Activated T-cell treated with anti-CD3 and anti-CD28 coated beads, Interleukin-2, amount 50 U/mL, for 24 hours (primary cell): Measurements from ENCODE around the gene USP33.
"Not testable (repeated sequence)": the region's sequence is repeated elsewhere in the genome, so short reads cannot be mapped to it uniquely, and the experiment has no call there.

Experiments
- DNase-seq: peaks from one replicate; pipeline ENCODE4 v3.0.0-alpha.2; 2020
- H3K27ac Mint-ChIP-seq: 2 replicates; pipeline ENCODE4 v1.8.0; 2020; ENCODE audit warnings: mild to moderate bottlenecking, mixed read lengths
- H3K27me3 Mint-ChIP-seq: 2 replicates; pipeline ENCODE4 v1.8.0; 2020; ENCODE audit warnings: mixed read lengths
- H3K36me3 Mint-ChIP-seq: 2 replicates; pipeline ENCODE4 v1.8.0; 2020; ENCODE audit warnings: low read depth, mixed read lengths
- H3K4me1 Mint-ChIP-seq: 2 replicates; pipeline ENCODE4 v1.8.0; 2020; ENCODE audit warnings: low read depth, mixed read lengths
- H3K4me3 Mint-ChIP-seq: 2 replicates; pipeline ENCODE4 v1.8.0; 2020; ENCODE audit warnings: mild to moderate bottlenecking, moderate library complexity, mixed read lengths
- H3K9me3 Mint-ChIP-seq: 2 replicates; pipeline ENCODE4 v1.8.0; 2020; ENCODE audit warnings: mixed read lengths

The USP33 gene

DNA sequence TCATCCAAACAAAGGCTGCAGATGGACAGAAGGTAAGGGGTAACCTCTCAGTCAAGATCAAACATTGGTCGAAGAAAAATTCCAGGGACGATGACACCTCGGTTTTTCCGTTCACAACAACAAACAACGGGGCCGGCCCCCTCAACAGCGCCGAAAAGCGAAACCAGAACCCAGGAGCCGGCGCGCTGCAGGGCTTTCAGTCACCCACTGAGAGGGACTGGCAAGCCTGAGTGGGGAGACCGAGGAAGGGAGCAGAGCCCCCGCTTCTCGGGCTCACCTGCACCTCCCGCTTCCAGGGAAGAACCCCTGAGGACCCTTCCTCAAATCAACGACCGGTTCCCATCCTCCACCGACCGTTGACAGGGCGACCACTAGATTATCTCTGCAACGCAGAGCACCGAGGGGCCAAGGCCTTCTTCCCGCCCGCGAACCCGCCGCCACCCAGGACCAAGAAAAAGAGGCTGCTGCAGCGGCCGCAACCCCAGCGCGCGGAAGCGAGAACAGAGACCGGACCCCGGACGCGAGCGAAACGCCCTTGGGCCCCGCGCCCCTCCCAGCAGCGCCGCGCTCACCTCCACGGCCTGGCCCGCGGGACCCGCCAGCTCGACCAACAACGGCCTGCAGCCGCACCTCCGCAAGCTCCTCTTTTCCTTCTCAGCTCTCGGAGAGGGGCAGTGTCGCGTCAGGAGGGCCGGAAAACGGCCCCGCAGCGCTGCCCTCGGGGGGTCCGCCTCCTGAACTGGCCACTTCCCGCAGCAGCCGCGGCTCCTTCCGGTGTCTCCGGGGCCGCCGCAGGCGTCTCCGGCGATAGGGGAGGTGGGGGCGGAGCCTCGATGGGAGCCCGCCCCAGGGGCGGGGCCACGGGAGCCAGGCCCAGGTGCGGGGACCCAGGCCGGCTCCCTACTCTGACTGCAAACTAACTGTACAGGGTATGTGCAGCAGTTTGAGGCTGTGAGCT is at the start of gene USP33:
TSS of gene USP33 (minus strand) at position 782 of the 958 bp plus-strand sequence. CDS start 18,155 bp downstream, outside the sequence.
- peak; percentile 96 for DNase-seq
- Mint-ChIP-seq H3K27me3 (no peaks in the 10 kb centered on the region), H3K36me3 (peaks cover 11% of the 10 kb centered on the region), H3K9me3 (no peaks in the 10 kb centered on the region), H3K27ac (peak within 1 kb of the TSS; percentile 97), H3K4me3 (peak within 1 kb of the TSS; percentile 98), H3K4me1 (peaks cover 48% of the 10 kb centered on the region)

GRCh38 chr1:77803371-77803770 is 43.7 kb upstream of the USP33 start:
- no peak overlapping the region for H3K27ac Mint-ChIP-seq
- peaks cover 73% of the 10 kb centered on the region for H3K36me3 Mint-ChIP-seq
- peaks cover 8% of the 10 kb centered on the region for H3K4me1 Mint-ChIP-seq
- H3K4me3 Mint-ChIP-seq, result no peak overlapping the region
- no peaks in the 10 kb centered on the region for H3K9me3 Mint-ChIP-seq
- H3K27me3 Mint-ChIP-seq, result no peaks in the 10 kb centered on the region
- DNase-seq, result no peak

- DNase-seq, result no peak
- peaks cover 73% of the 10 kb centered on the region for H3K36me3 Mint-ChIP-seq
- peaks cover 17% of the 10 kb centered on the region for H3K4me1 Mint-ChIP-seq
- no peaks in the 10 kb centered on the region for H3K27me3 Mint-ChIP-seq
- no peak overlapping the region for H3K4me3 Mint-ChIP-seq
- no peak overlapping the region for H3K27ac Mint-ChIP-seq
- no peaks in the 10 kb centered on the region for H3K9me3 Mint-ChIP-seq
These were observed 42.4 kb upstream of the USP33 start for GRCh38 chr1:77802026-77802425.

DNA sequence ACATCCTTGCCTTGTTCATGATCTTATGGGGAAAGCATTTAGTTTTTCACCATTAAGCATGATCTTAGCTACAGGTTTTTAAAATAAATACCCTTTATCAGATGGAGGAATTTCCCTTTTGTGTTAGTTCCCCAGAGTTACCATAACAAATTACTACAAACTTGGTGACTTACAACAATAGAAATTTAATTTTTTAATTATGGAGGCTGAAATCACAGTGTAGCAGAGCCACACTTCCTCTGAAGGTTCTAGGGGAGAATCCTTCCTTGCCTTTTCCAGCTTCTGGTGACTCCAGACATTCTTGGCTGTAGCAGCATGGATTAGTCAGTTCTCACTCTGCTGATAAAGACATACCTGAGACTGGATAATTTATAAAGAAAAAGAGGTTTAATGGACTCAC is 38.3 kb upstream of the USP33 start:
- peaks cover 66% of the 10 kb centered on the region for H3K36me3 Mint-ChIP-seq
- H3K4me3 Mint-ChIP-seq, result no peak overlapping the region
- H3K27ac Mint-ChIP-seq, result no peak overlapping the region
- no peak for DNase-seq
- peaks cover 24% of the 10 kb centered on the region for H3K4me1 Mint-ChIP-seq
- H3K27me3 Mint-ChIP-seq, result no peaks in the 10 kb centered on the region
- H3K9me3 Mint-ChIP-seq, result no peaks in the 10 kb centered on the region

GRCh38 chr1:77796695-77797405 is 37.2 kb upstream of the USP33 start:
- Mint-ChIP-seq H3K27ac (no peak overlapping the region), H3K4me1 (peaks cover 27% of the 10 kb centered on the region), H3K36me3 (peaks cover 65% of the 10 kb centered on the region), H3K9me3 (no peaks in the 10 kb centered on the region), H3K27me3 (no peaks in the 10 kb centered on the region), H3K4me3 (no peak overlapping the region)
- no peak for DNase-seq

GRCh38 chr1:77794550-77794949 is 34.9 kb upstream of the USP33 start:
- H3K9me3 Mint-ChIP-seq, result no peaks in the 10 kb centered on the region
- no peak overlapping the region for H3K4me3 Mint-ChIP-seq
- H3K4me1 Mint-ChIP-seq, result peaks cover 23% of the 10 kb centered on the region
- H3K36me3 Mint-ChIP-seq, result peaks cover 65% of the 10 kb centered on the region
- no peak overlapping the region for H3K27ac Mint-ChIP-seq
- no peaks in the 10 kb centered on the region for H3K27me3 Mint-ChIP-seq
- DNase-seq, result no peak

GRCh38 chr1:77786093-77786741 is 26.6 kb upstream of the USP33 start:
- H3K27ac Mint-ChIP-seq, H3K4me3 Mint-ChIP-seq, H3K27me3 Mint-ChIP-seq, DNase-seq, H3K9me3 Mint-ChIP-seq: not testable (repeated sequence)
- H3K36me3 Mint-ChIP-seq, result peaks cover 79% of the 10 kb centered on the region
- H3K4me1 Mint-ChIP-seq, result peaks cover 26% of the 10 kb centered on the region

- Mint-ChIP-seq H3K27ac (peak overlapping the region; percentile 63), H3K9me3 (peaks cover 7% of the 10 kb centered on the region), H3K27me3 (no peaks in the 10 kb centered on the region), H3K36me3 (peaks cover 63% of the 10 kb centered on the region), H3K4me3 (no peak overlapping the region), H3K4me1 (peaks cover 40% of the 10 kb centered on the region)
- DNase-seq, result no peak
These were observed 23.5 kb upstream of the USP33 start for GRCh38 chr1:77783141-77783540.

GRCh38 chr1:77781683-77782082 is 22.0 kb upstream of the USP33 start:
- Mint-ChIP-seq H3K9me3 (peaks cover 5% of the 10 kb centered on the region), H3K4me1 (peaks cover 40% of the 10 kb centered on the region), H3K27me3 (no peaks in the 10 kb centered on the region), H3K36me3 (peaks cover 51% of the 10 kb centered on the region), H3K27ac (peak overlapping the region; percentile 54), H3K4me3 (peak overlapping the region; percentile 97)
- no peak for DNase-seq

GRCh38 chr1:77779529-77780281 is 20.1 kb upstream of the USP33 start, which contains the start of gene MIGA1:
Gene MIGA1 (plus strand): TSS chr1:77779649. CDS start chr1:77783253, 3,604 bp downstream.
- DNase-seq, result peak; percentile 85
- H3K27me3 Mint-ChIP-seq, result no peaks in the 10 kb centered on the region
- peaks cover 40% of the 10 kb centered on the region for H3K4me1 Mint-ChIP-seq
- H3K4me3 Mint-ChIP-seq, result peak within 1 kb of the TSS; percentile 97
- H3K36me3 Mint-ChIP-seq, result peaks cover 32% of the 10 kb centered on the region
- peaks cover 2% of the 10 kb centered on the region for H3K9me3 Mint-ChIP-seq
- peak within 1 kb of the TSS; percentile 92 for H3K27ac Mint-ChIP-seq

DNA sequence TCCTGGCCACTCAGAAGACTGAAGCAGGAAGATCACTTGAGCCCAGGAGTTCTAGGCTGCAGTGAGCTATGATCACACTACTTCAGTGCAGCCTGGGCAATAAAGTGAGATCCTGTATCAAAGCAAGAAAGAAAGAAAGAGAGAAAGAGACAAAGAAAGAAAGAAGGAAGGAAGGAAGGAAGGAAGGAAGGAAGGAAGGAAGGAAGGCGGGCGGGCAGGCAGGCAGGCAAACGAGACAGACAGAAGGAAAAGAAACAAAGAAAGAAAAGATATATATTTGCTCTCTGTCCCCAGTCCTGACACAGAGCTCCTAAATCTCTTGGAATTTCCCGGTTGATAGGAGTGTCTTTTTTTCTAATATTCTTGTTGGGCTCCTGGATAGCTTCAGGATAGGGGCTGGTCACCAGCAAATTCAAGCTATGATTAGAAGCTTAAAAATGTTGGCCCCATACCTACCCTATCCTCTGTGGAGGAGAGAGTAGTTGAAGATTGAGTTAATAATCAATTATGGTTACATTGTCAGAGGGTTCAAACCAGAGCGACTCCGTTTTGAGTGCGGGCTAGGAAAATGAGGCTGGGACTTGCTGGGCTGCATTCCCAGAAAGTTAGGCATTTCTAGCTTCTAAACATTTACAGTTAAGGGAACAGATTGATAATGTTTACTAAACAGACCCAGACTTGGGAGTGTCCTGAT is 16.5 kb upstream of the USP33 start:
- peaks cover 18% of the 10 kb centered on the region for H3K4me1 Mint-ChIP-seq
- H3K27me3 Mint-ChIP-seq, result no peaks in the 10 kb centered on the region
- DNase-seq, result no peak
- H3K9me3 Mint-ChIP-seq, result no peaks in the 10 kb centered on the region
- no peak overlapping the region for H3K27ac Mint-ChIP-seq
- no peak overlapping the region for H3K4me3 Mint-ChIP-seq
- H3K36me3 Mint-ChIP-seq, result peaks cover 11% of the 10 kb centered on the region

- Mint-ChIP-seq H3K36me3 (no peaks in the 10 kb centered on the region), H3K9me3 (no peaks in the 10 kb centered on the region), H3K4me3 (no peak overlapping the region), H3K27me3 (no peaks in the 10 kb centered on the region), H3K4me1 (peaks cover 6% of the 10 kb centered on the region), H3K27ac (no peak overlapping the region)
- no peak for DNase-seq
These were observed 8.4 kb upstream of the USP33 start for GRCh38 chr1:77768006-77768405.

- no peaks in the 10 kb centered on the region for H3K27me3 Mint-ChIP-seq
- H3K27ac Mint-ChIP-seq, result no peak overlapping the region
- no peak overlapping the region for H3K4me3 Mint-ChIP-seq
- peaks cover 25% of the 10 kb centered on the region for H3K4me1 Mint-ChIP-seq
- H3K36me3 Mint-ChIP-seq, result peaks cover 11% of the 10 kb centered on the region
- no peaks in the 10 kb centered on the region for H3K9me3 Mint-ChIP-seq
- DNase-seq, result no peak
These were observed 2.4 kb upstream of the USP33 start for GRCh38 chr1:77762072-77762476.
